NCI-H345 (cell line): ENCODE measurements around the gene CPNE2.

Source experiments
- DNase-seq: peaks from one replicate; lab custom pipeline; 2025; lab: John Stamatoyannopoulos, UW

The CPNE2 gene

GRCh38 chr16:57123974-57124674, 31.7 kb downstream of the CPNE2 start:
- DNase-seq: no peak

DNA sequence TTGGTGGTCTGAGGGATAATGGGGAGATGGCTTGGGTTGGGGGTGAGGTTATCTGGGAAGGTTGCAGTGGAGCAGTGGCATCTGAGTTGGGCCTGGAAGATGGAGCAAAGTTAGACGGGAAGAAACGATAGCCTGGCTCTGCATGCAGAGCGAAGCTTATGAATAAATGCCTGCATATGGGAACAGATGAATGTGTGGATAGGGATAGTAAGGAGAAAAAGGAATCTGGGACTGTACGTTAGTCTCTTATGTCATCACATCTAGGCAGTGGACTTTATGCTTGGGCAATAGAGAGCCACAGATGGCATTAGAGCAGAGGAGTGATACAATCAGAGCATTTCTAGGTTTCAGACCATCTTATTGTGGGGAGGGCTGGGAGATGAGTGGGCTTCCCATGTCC, 33.0 kb downstream of the CPNE2 start:
- no peak for DNase-seq

GRCh38 chr16:57125969-57126368, 33.6 kb downstream of the CPNE2 start:
- no peak for DNase-seq

DNA sequence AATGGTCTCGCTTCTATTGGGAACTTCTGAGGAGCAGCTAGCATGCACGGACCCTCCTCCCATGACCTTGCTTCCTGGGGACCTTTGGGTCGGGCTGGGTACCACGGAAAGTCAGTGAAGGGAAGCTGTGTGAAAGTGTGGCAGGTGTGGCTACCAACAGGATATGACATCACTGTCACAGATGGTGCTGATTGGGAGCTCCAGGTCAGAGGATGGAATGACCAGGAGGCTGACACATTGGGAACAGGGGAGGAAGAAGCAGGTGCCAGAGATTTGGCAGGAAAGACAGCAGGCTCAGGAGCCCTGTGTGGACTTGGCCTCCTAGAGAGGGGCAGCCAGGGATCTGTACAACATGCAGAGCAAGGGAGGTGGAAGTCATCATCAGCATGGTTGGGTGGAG, 34.0 kb downstream of the CPNE2 start:
- DNase-seq: no peak

GRCh38 chr16:57127037-57127763, 34.8 kb downstream of the CPNE2 start:
- no peak for DNase-seq

GRCh38 chr16:57127836-57128235, 35.5 kb downstream of the CPNE2 start:
- no peak for DNase-seq

DNA sequence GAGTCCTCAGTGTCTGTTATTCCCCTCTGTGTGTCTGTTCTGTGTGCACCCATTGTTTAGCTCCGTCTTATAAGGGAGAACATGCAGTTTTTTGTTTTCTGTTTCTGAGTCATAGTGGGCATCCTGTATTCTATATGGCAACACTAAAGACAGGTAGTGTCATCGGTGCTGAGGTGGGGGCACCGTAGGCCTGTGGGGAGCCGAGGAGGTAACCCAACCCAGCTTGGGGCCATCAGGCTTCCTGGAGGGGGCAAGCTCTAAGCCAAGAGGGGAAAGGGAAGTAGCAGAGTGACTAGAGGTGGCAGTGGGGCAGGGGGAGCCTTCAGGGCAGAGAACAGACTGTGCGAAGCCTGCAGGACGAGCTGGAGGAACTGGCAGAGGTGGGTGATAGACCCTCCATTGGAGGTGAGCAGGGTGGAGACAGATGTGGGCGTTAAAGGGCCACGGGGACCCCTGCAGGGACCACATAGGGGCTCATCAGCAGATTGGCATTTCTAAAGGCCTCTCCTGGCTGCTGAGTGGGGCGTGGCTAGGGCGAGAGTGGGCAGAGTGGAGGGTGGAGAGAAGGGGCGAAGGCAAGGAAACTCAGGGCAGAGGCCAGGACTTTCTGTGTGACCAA, 36.5 kb downstream of the CPNE2 start:
- DNase-seq: no peak

DNA sequence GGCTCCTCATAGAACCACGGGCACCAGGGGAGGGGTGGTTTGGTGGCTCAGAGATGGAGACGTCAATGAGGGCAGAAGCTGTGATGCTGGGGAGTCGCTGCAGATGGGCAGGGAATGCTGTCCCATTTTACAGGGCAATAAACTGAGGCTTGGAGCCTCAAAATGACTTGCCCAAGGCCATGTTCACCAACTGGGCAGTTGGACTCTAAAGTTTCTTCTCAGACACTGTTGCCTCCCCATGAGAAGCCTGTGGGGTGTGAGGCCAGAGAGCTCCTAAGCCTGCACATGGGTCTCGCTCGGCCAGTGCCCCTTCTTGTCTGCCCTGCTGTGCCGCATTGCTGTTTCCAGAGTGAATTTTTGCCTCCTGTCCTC, 38.6 kb downstream of the CPNE2 start:
- no peak for DNase-seq

GRCh38 chr16:57131351-57131970, 39.1 kb downstream of the CPNE2 start:
- no peak for DNase-seq

DNA sequence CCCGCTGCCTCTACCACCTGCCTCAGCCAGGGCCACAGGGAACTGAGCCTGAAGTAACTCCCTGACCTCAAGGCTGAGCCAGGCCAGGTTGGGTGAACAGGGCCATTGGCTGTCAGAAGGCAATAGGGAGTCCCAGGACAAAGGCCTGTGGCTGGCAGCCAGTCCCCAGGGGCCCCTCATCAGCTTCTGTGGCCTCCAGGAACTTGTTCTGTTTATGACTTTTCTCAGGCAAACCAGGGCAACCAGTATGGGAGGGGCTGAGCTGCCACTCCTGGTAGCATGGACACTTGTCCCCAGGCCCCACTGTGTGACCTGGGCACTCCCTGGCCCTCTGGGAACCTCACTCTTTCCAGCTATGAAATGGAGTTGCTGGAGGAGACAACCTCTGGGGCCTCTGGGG, 40.1 kb downstream of the CPNE2 start:
- DNase-seq: no peak

- DNase-seq: no peak
These were observed 40.6 kb downstream of the CPNE2 start for GRCh38 chr16:57133031-57133430.

- DNase-seq: no peak
These were observed 41.5 kb downstream of the CPNE2 start for GRCh38 chr16:57133886-57134285.

DNA sequence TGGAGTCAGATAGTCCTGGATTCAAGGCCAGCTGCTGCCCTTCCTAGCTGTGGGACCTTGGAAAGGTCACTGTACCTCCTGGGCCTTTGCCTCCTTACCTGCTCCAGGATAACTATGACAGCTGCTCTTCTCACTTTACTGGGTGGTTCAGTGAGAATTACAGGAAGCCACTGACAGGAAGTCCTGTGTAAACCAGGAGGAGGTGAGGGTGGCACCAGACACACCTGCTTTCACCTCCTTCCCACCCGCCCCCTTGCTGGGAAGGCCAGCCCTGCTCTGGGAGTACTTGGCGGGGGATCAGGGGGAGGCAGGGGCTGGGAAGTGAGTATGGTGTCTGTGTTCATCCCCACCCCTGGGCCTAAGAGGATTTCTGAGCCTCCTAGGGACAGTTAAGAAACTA, 42.6 kb downstream of the CPNE2 start:
- DNase-seq: no peak

DNA sequence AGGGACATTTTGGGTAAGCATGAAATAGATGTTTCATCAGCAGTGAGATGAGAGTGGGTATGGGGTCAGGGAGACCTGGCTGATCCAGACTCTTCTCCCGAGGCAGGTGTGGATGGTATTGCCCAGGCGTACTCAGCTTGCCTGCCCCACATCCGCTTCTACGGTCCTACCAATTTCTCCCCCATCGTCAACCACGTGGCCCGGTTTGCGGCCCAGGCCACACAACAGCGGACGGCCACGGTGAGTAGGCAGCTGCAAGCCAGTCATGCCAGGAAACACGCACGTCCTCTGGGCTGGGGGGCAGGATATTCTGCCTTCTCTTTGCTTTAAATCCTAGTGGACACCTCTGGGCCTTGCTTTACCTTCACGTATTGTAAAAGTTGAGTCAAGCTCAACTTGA, 44.7 kb downstream of the CPNE2 start:
- no peak for DNase-seq

- no peak for DNase-seq
These were observed 45.3 kb downstream of the CPNE2 start for GRCh38 chr16:57137566-57138273.

DNA sequence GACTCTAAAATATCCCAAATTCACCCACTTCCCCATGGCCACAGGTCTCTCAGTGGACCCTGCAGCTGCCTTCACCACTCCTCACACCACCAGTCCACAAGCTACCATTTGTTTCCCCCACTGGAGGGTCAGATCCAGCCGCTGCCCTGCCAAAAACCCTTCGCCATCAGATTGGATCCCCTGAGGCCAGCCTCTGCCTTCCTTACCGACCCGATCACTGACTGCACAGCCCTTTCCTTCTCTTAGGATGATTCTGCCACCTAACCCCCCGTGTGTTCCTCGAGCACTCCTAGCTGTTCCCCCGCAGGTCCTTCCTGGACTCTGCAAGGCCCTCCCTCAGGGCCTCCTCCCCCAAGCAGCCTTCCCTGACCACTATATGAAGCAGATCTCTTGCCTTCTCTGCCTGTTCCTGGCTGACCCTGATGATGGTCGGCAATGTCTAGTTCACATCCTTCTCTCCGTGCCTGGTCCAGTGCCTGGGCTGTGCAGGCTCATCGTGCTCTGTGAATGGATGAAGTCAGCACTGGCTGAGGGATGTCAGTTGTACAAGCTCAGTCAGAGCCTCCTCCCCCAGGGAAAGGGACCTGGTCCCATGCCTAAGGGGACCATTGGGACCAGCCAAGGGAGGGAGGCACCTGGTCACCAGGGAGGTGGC, 46.0 kb downstream of the CPNE2 start:
- no peak for DNase-seq

DNA sequence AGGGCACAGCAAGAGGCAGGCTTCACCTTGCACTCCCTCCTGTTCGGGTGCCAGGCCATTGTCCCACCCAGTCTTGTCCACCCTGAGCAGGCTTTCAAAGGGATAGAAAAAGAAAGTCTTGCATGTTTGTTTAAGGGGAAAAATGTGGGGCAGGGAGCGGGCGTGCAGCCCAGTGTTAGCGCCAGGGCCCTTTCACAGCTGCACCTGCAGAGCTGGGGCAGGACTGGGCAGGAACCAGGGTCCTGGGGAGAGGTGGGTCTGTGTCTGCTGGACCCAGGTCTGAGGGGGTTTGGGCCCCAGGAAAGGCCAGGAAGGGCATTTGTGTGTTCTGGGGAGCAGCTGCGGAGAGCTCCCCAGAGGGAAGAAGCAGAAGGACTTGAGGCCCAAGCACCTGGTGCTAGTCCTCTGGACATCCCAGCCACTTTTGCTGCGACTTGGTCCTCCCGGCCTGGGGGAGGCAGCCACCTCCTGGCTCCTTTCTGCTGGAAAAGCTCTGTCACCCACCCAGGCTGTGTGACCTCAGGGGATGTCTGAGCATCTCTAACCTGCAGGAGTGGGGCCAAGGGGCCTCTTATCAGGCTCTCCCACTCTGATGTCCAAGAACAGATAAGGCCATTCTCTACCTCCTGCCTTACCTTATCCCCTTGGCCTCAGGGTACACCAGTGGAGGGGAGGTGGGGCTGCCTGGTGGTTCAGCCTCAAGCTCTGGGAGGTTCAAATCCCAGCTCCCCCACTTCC, 48.7 kb downstream of the CPNE2 start:
- DNase-seq: no peak

- no peak for DNase-seq
These were observed 49.6 kb downstream of the CPNE2 start for GRCh38 chr16:57141822-57142631.

GRCh38 chr16:57143149-57143921, 51.0 kb downstream of the CPNE2 start:
- no peak for DNase-seq
